ENCODE measurements around the gene GALNT2. TPM values are rescaled to one million over a fixed set of nuclear protein-coding genes. Genes with fewer than 3 reads are reported as not detected.

Gene GALNT2
- total and polyA plus RNA-seq, 2 experiments from 2014 or later: 17.8 to 48.3 TPM

DNA sequence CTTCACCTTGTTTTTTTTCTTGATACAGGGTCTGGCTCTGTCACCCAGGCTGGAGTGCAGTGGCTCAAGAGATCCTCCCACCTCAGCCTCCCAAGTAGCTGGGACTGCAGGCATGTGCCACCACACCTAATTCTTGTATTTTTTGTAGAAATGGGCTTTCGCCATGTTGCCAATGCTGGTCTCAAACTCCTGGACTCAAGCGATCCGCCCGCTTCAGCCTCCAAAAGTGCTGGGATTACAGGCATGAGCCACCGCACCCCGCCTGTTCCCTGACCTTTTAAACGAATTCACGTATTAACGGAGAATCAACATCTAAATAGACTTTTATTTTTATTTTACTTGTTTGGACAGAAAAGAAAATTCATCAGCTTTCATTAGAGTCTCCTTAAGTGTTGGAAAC, 254.3 kb downstream of the GALNT2 start:
- Mint-ChIP-seq H3K4me3 (no peak overlapping the region), H3K27ac (no peak overlapping the region), H3K4me1 (no peaks in the 10 kb centered on the region), H3K27me3 (ENCODE audit: insufficient read depth, low read depth, poor library complexity) (peaks cover 13% of the 10 kb centered on the region), H3K36me3 (ENCODE audit: low read depth) (peaks cover 48% of the 10 kb centered on the region), H3K9me3 (no peaks in the 10 kb centered on the region)
- H3K36me3 ChIP-seq (ENCODE audit: insufficient read depth): no peaks in the 10 kb centered on the region
- no peaks in the 10 kb centered on the region for H3K4me1 ChIP-seq (ENCODE audit: insufficient read depth)
- no peak overlapping the region for H3K4me2 ChIP-seq
- no peaks in the 10 kb centered on the region for H4K20me1 ChIP-seq (replicated peaks; ENCODE audit: insufficient read depth)
- H3K27ac ChIP-seq (ENCODE audit: low read depth): no peak overlapping the region
- H3K27me3 ChIP-seq (ENCODE audit: insufficient read depth): no peaks in the 10 kb centered on the region
- no peaks in the 10 kb centered on the region for H3K9me2 ChIP-seq (ENCODE audit: insufficient read depth)
- no peak overlapping the region for H2AFZ ChIP-seq
- H3F3A ChIP-seq (replicated peaks; ENCODE audit: low read depth): no peaks in the 10 kb centered on the region
- TF ChIP-seq, protein P1, sequence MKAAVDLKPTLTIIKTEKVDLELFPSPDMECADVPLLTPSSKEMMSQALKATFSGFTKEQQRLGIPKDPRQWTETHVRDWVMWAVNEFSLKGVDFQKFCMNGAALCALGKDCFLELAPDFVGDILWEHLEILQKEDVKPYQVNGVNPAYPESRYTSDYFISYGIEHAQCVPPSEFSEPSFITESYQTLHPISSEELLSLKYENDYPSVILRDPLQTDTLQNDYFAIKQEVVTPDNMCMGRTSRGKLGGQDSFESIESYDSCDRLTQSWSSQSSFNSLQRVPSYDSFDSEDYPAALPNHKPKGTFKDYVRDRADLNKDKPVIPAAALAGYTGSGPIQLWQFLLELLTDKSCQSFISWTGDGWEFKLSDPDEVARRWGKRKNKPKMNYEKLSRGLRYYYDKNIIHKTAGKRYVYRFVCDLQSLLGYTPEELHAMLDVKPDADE (IDR thresholded peaks at IDR 0.05): no peak
- TF ChIP-seq EZH2phosphoT487 (IDR thresholded peaks at IDR 0.05; ENCODE audit: unreplicated experiment) (no peak), EZH2 (IDR thresholded peaks at IDR 0.05; ENCODE audit: low read depth, unreplicated experiment) (no peak), ZNF114 (CRISPR knock-in tag; IDR thresholded peaks at IDR 0.05) (no peak), ZNF462 (CRISPR knock-in tag; IDR thresholded peaks at IDR 0.05) (no peak), ZNF331 (CRISPR knock-in tag; IDR thresholded peaks at IDR 0.05; ENCODE audit: low read depth) (no peak), POLR2AphosphoS5 (IDR thresholded peaks at IDR 0.05; ENCODE audit: low read depth) (no peak), NANOG (IDR thresholded peaks at IDR 0.05; ENCODE audit: borderline replicate concordance) (no peak)
- TF ChIP-seq, protein P2, sequence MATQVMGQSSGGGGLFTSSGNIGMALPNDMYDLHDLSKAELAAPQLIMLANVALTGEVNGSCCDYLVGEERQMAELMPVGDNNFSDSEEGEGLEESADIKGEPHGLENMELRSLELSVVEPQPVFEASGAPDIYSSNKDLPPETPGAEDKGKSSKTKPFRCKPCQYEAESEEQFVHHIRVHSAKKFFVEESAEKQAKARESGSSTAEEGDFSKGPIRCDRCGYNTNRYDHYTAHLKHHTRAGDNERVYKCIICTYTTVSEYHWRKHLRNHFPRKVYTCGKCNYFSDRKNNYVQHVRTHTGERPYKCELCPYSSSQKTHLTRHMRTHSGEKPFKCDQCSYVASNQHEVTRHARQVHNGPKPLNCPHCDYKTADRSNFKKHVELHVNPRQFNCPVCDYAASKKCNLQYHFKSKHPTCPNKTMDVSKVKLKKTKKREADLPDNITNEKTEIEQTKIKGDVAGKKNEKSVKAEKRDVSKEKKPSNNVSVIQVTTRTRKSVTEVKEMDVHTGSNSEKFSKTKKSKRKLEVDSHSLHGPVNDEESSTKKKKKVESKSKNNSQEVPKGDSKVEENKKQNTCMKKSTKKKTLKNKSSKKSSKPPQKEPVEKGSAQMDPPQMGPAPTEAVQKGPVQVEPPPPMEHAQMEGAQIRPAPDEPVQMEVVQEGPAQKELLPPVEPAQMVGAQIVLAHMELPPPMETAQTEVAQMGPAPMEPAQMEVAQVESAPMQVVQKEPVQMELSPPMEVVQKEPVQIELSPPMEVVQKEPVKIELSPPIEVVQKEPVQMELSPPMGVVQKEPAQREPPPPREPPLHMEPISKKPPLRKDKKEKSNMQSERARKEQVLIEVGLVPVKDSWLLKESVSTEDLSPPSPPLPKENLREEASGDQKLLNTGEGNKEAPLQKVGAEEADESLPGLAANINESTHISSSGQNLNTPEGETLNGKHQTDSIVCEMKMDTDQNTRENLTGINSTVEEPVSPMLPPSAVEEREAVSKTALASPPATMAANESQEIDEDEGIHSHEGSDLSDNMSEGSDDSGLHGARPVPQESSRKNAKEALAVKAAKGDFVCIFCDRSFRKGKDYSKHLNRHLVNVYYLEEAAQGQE (IDR thresholded peaks at IDR 0.05; ENCODE audit: unreplicated experiment): no peak
- no peak for DNase-seq (ENCODE audit: low spot score)
- H3K4me3 ChIP-seq: no peak overlapping the region
- H3K79me2 ChIP-seq (replicated peaks; ENCODE audit: insufficient read depth): no peaks in the 10 kb centered on the region
- ATAC-seq: no peak

All from GM23338 (cell line).